B cell (primary cell): ENCODE results near the gene TCP11L2. TPM values are rescaled to one million over a fixed set of nuclear protein-coding genes. Genes with fewer than 3 reads are reported as not detected.

Experiments used
- ATAC-seq: fragments of 200-7000 bp; cut with Tn5 transposase; one replicate; pipeline ENCODE4 v1.10.0; 2021; ENCODE audit warnings: low read depth, mild to moderate bottlenecking, moderate number of reproducible peaks, moderate library complexity
- CTCF ChIA-PET: fragments of 350-600 bp; sonication (Branson Sonifier 250); formaldehyde crosslinking; loops from one replicate; lab custom pipeline; 2021; ENCODE audit warnings: antibody characterized with exemption, inconsistent platforms; lab: Charles Lee
- POLR2A ChIA-PET: fragments of 350-600 bp; sonication (Branson Sonifier 250); formaldehyde crosslinking; loops from one replicate; lab custom pipeline; 2021; ENCODE audit warnings: antibody characterized with exemption; lab: Charles Lee
- DNase-seq: peaks from one replicate; pipeline ENCODE4 v3.0.0; 2013
- H2AFZ ChIP-seq: 2 replicates; pipeline ENCODE4 v1.6.1; 2012; ENCODE audit warnings: mild to moderate bottlenecking, low read depth, low read length; ENCODE audit not compliant: insufficient read depth, poor library complexity, severe bottlenecking
- H3K27ac ChIP-seq, 2 donors: 1 replicate in 1 of 2; 2 replicates in 1 of 2; pipeline ENCODE4 v1.5.1; 2012 to 2013; ENCODE audit warnings: low read length in 2 of 2, mild to moderate bottlenecking in 2 of 2, moderate library complexity in 1 of 2
- H3K27me3 ChIP-seq, 4 experiments: fragments of 200-600 bp in 1 of 4; sonication (generic) in 1 of 4; replicated peaks in 1 of 4; 1 replicate in 2 of 4; 2 replicates in 2 of 4; pipeline versions ENCODE4 v1.6.1 to v1.7.0; 2013 to 2016; ENCODE audit warnings: low read length in 3 of 4, mild to moderate bottlenecking in 2 of 4, mixed read lengths in 1 of 4, moderate library complexity in 1 of 4; ENCODE audit not compliant: insufficient read depth in 4 of 4, control insufficient read depth in 3 of 4; ENCODE audit errors: control extremely low read depth in 1 of 4
- H3K36me3 ChIP-seq, 2 experiments: replicated peaks in 1 of 2; 1 replicate in 1 of 2; 2 replicates in 1 of 2; pipeline versions ENCODE4 v1.6.1 to v1.7.1; 2013; ENCODE audit warnings: low read length in 1 of 2; ENCODE audit not compliant: insufficient read depth in 2 of 2, control insufficient read depth in 1 of 2; ENCODE audit errors: control extremely low read depth in 1 of 2, extremely low read depth in 1 of 2
- H3K4me1 ChIP-seq, 2 donors: fragments of 200-600 bp in 1 of 2; sonication (generic) in 1 of 2; 1 replicate in 1 of 2; 2 replicates in 1 of 2; pipeline versions ENCODE4 v1.5.1 to v1.6.1; 2013 to 2017; ENCODE audit warnings: low read length in 2 of 2; ENCODE audit not compliant: control insufficient read depth in 2 of 2, insufficient read depth in 2 of 2
- H3K4me2 ChIP-seq: replicated peaks from 2 replicates; pipeline ENCODE3; 2012; ENCODE audit warnings: mild to moderate bottlenecking, low read depth, low read length; ENCODE audit not compliant: poor library complexity, severe bottlenecking
- H3K4me3 ChIP-seq, 5 experiments: fragments of 200-600 bp in 1 of 5; sonication (generic) in 1 of 5; 1 replicate in 3 of 5; 2 replicates in 2 of 5; pipeline versions ENCODE4 v1.5.1 to v1.7.0; 2011 to 2016; ENCODE audit warnings: low read length in 4 of 5, mild to moderate bottlenecking in 4 of 5, low read depth in 2 of 5, control low read depth in 1 of 5, moderate library complexity in 1 of 5; ENCODE audit not compliant: insufficient read depth in 1 of 5; ENCODE audit errors: control extremely low read depth in 1 of 5, extremely low read depth in 1 of 5
- H3K79me2 ChIP-seq: fragments of 200-600 bp; sonication (generic); one replicate; pipeline ENCODE4 v1.6.0; 2016; ENCODE audit warnings: low read length; ENCODE audit not compliant: control insufficient read depth, insufficient read depth
- H3K9ac ChIP-seq: fragments of 200-600 bp; sonication (generic); 2 replicates; pipeline ENCODE4 v1.6.1; 2017; ENCODE audit warnings: mild to moderate bottlenecking, low read length, moderate library complexity
- H3K9me3 ChIP-seq, 3 donors: one replicate each; pipeline versions ENCODE4 v1.6.1 to v1.7.1; 2013; ENCODE audit warnings: low read length in 2 of 3; ENCODE audit not compliant: control insufficient read depth in 2 of 3, insufficient read depth in 1 of 3; ENCODE audit errors: control extremely low read depth in 1 of 3
- H4K20me1 ChIP-seq: 2 replicates; pipeline ENCODE4 v1.6.0; 2012; ENCODE audit warnings: mild to moderate bottlenecking, low read length; ENCODE audit not compliant: insufficient read depth, control insufficient read depth, poor library complexity, severe bottlenecking
- H3K27ac Mint-ChIP-seq: one replicate; pipeline ENCODE4 v1.8.0; 2021; ENCODE audit warnings: mixed read lengths
- H3K27me3 Mint-ChIP-seq: one replicate; pipeline ENCODE4 v1.8.0; 2021; ENCODE audit warnings: mixed read lengths
- H3K4me1 Mint-ChIP-seq: one replicate; pipeline ENCODE4 v1.8.0; 2021; ENCODE audit warnings: mixed read lengths
- H3K4me3 Mint-ChIP-seq: one replicate; pipeline ENCODE4 v1.8.0; 2021; ENCODE audit warnings: mixed read lengths
- H3K9me3 Mint-ChIP-seq: one replicate; pipeline ENCODE4 v1.8.0; 2022; ENCODE audit warnings: mixed read lengths; ENCODE audit not compliant: insufficient read depth
- EZH2 ChIP-seq: IDR thresholded peaks from 2 replicates; pipeline ENCODE4 v1.6.1; 2012; ENCODE audit warnings: borderline replicate concordance, low read depth, mild to moderate bottlenecking, moderate library complexity, low read length; ENCODE audit not compliant: insufficient read depth, poor library complexity, severe bottlenecking
- WGBS: methylation state at CpG from one replicate; pipeline ENCODE4 v1.1.5; 2013; ENCODE audit warnings: missing lambda C conversion rate; ENCODE audit not compliant: insufficient coverage; 5-methylcytosine and 5-hydroxymethylcytosine counted together
- intact Hi-C: fragments of 100-400 bp; cut with micrococcal nuclease; formaldehyde crosslinking; loops from one replicate; pipeline ENCODE4 v1.10.0; 2022
- polyA plus RNA-seq: library from polyadenylated mRNA; depleted of rRNA; stranded (reverse); fragments of >200 nt; gene quantifications from 2 replicates; pipeline ENCODE4 v1.2.3, GENCODE V29; 2012
- total RNA-seq, 2 donors: library from RNA; stranded (reverse); fragments of 120-200 nt in 1 of 2; gene quantifications; 1 replicate in 1 of 2; 2 replicates in 1 of 2; pipeline versions ENCODE4 v1.2.3 to v1.2.4, GENCODE V29; 2013 to 2022
- TF ChIP-seq, protein P1 (sequence below): fragments of 200-600 bp; IDR thresholded peaks from one replicate; pipeline ENCODE4 v1.8.0; 2022; ENCODE audit warnings: antibody characterized with exemption, mild to moderate bottlenecking

Gene TCP11L2
- total and polyA plus RNA-seq, 2 donors (not counting 1 experiment from before 2014, with no cell fraction given) = 30.4 to 306 TPM

DNA sequence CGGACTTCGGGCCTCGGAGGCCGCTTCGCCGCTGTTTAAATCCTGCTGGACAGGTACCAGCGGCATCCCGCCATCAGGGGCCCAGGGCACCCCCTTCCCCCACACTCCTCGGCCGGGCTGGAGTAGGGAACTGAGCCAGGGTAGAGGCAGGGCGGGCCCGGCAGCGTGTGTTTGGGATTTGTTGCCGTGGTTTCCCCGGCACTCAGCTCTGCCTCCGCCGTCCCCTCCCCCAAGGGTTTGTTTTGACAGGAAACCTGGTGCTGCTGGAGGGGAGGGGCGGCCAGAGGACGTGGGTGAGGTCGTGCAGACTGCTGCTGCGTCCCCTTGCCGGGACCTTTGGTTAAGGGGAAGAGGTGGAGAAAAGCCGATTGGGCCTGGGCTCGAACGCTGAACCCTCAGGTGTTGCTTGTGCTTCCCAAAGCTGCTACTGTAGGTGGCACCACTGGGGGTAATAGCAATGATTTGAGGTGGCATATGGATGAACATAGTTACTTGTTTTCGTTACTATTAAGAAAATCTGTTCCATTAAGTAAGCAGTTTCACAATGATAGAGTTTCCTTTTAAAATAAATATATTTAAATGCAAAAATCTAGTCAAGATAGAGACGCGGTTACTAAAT is 778 bp downstream of the TCP11L2 start:
- Histone ChIP-seq H3K9me3 (no peaks in the 10 kb centered on the region), H3K4me2 (peak overlapping the region; percentile 87), H3K9ac (peak overlapping the region; percentile 99), H4K20me1 (peaks cover 42% of the 10 kb centered on the region), H3K27ac (peak overlapping the region; percentile 98 to 99), H3K4me3 (peak overlapping the region; percentile 78 to 100 (median 99)), H2AFZ (peak overlapping the region; percentile 79), H3K79me2 (peaks cover 41% of the 10 kb centered on the region), H3K27me3 (no peaks in the 10 kb centered on the region), H3K4me1 (peaks cover 39 to 44% of the 10 kb centered on the region in 2 donors), H3K36me3 (peaks cover 5 to 19% of the 10 kb centered on the region in 2 experiments)
- DNase-seq (peak; percentile 94), ATAC-seq (peak; percentile 35)
- Mint-ChIP-seq H3K4me1 (peaks cover 64% of the 10 kb centered on the region), H3K27ac (peak overlapping the region; percentile 100), H3K4me3 (peak overlapping the region; percentile 94), H3K9me3 (no peaks in the 10 kb centered on the region), H3K27me3 (no peaks in the 10 kb centered on the region)
- intact Hi-C loops = loop anchor here (2.0 to 5.0 kb wide), 2 partner anchors 469 to 789 kb away; partner anchors contain the start of genes CRY1 and RIC8B
- ChIA-PET POLR2A (interaction anchor here (0.6 to 5.4 kb wide), 7 partner anchors 21 to 550 kb away, joined by 3 to 62 read pairs (median 20); partner anchors contain the start of genes CKAP4 and POLR3B), CTCF (interaction anchor here (1.0 to 11.3 kb wide), 5 partner anchors 19 to 77 kb away, joined by 3 to 158 read pairs (median 9); partner anchors contain the start of gene POLR3B)
- WGBS = 0% methylated on average over 11 of the region's 28 CpGs
- no peak for TF ChIP-seq EZH2
- TF ChIP-seq, protein P1, sequence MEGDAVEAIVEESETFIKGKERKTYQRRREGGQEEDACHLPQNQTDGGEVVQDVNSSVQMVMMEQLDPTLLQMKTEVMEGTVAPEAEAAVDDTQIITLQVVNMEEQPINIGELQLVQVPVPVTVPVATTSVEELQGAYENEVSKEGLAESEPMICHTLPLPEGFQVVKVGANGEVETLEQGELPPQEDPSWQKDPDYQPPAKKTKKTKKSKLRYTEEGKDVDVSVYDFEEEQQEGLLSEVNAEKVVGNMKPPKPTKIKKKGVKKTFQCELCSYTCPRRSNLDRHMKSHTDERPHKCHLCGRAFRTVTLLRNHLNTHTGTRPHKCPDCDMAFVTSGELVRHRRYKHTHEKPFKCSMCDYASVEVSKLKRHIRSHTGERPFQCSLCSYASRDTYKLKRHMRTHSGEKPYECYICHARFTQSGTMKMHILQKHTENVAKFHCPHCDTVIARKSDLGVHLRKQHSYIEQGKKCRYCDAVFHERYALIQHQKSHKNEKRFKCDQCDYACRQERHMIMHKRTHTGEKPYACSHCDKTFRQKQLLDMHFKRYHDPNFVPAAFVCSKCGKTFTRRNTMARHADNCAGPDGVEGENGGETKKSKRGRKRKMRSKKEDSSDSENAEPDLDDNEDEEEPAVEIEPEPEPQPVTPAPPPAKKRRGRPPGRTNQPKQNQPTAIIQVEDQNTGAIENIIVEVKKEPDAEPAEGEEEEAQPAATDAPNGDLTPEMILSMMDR = peak; percentile 33

DNA sequence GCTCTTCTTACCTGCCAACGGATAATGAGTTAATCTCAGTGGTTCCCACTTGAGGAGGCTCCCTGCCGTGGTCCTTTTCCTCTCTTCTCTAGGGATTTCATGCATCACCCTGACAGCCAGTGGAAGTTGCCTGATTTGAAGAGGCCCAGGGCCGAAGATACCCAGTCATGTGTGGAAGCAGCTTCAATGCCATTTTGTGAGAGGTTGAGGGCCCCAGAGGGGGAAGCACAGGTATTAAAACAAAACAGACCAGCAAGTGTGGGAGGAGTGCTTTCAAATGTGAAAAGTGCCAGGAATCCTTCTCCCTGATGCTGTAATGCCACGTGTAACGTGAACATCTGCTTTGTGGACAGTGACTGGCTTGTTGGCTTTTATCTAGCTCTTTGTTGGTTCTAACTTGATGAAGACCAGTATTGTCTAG is 1.5 kb downstream of the TCP11L2 start:
- Histone ChIP-seq H3K27ac (peak overlapping the region; percentile 98 to 99), H3K36me3 (peaks cover 5 to 19% of the 10 kb centered on the region in 2 experiments), H3K9ac (peak overlapping the region; percentile 99), H2AFZ (no peak overlapping the region), H3K4me3 (peak overlapping the region; percentile 78 to 100 (median 99)), H3K9me3 (no peaks in the 10 kb centered on the region), H3K27me3 (no peaks in the 10 kb centered on the region), H4K20me1 (peaks cover 47% of the 10 kb centered on the region), H3K79me2 (peaks cover 48% of the 10 kb centered on the region), H3K4me2 (peak overlapping the region; percentile 87), H3K4me1 (peaks cover 39 to 44% of the 10 kb centered on the region in 2 donors)
- intact Hi-C loops = loop anchor here (5.0 kb wide), 1 partner anchor 468 kb away; the partner anchor contains the start of gene RIC8B
- Mint-ChIP-seq H3K4me3 (peak overlapping the region; percentile 94), H3K27ac (peak overlapping the region; percentile 100), H3K27me3 (no peaks in the 10 kb centered on the region), H3K4me1 (peaks cover 71% of the 10 kb centered on the region), H3K9me3 (no peaks in the 10 kb centered on the region)
- DNase-seq (peak; percentile 43), ATAC-seq (no peak)
- CTCF ChIA-PET = interaction anchor here (1.1 to 11.3 kb wide), 5 partner anchors 11 to 78 kb away, joined by 3 to 158 read pairs (median 9); partner anchors contain the start of gene POLR3B
- POLR2A ChIA-PET = interaction anchor here (0.6 to 5.4 kb wide), 5 partner anchors 22 to 549 kb away, joined by 3 to 62 read pairs (median 20); partner anchors contain the start of genes CKAP4 and POLR3B
- 43% methylated on average over 5 of the region's 5 CpGs for WGBS
- TF ChIP-seq, protein P1 = no peak
- TF ChIP-seq EZH2 = no peak
